Measurements from ENCODE around the gene EFNA3.
A peak's percentile ranks its signal among the peaks of the same experiment; 100 is the strongest.

The EFNA3 gene

GRCh38 chr1:155049651-155050559 is 28.7 kb upstream of the EFNA3 start (continued):
- TF ChIP-seq ZNF585B (tag by site-specific recombination; IDR thresholded peaks at IDR 0.05) (no peak), PRDM10 (tag by site-specific recombination; IDR thresholded peaks at IDR 0.05) (peak; percentile 56; the same call in 1 of the 2 replicates), AEBP2 (tag by site-specific recombination; IDR thresholded peaks at IDR 0.05; ENCODE audit: borderline replicate concordance) (no peak), ZNF530 (tag by site-specific recombination; IDR thresholded peaks at IDR 0.05; ENCODE audit: low read depth) (no peak), ZNF335 (tag by site-specific recombination; conservative IDR thresholded peaks at IDR 0.05) (peak; percentile 20), ZNF366 (tag by site-specific recombination; conservative IDR thresholded peaks at IDR 0.05) (peak; percentile 86), KLF8 (tag by site-specific recombination; IDR thresholded peaks at IDR 0.05) (no peak), ZNF785 (tag by site-specific recombination; IDR thresholded peaks at IDR 0.05) (no peak)

GRCh38 chr1:155050560-155051341 is 27.9 kb upstream of the EFNA3 start, which contains the start of gene ADAM15:
TSS of gene ADAM15 (plus strand) at chr1:155051316. CDS start at chr1:155051387, 71 bp downstream.
- ChIA-PET CTCF (interaction anchor here (0.6 to 3.6 kb wide), 26 partner anchors 9 to 822 kb away, joined by 3 to 32 read pairs (median 4); partner anchors contain the start of genes PBXIP1 and ZBTB7B), POLR2A (interaction anchor here (0.6 to 1.6 kb wide), 19 partner anchors 9 to 390 kb away, joined by 3 to 10 read pairs (median 4); partner anchors contain the start of genes EFNA3, FLAD1, KRTCAP2 and PBXIP1)
- peak within 1 kb of the TSS; percentile 78; the same call in 1 of the 2 replicates for H3K27ac ChIP-seq (ENCODE audit: extremely low read depth, low read depth, low read length)
- TF ChIP-seq ZSCAN23 (tag by site-specific recombination; IDR thresholded peaks at IDR 0.05) (peak; percentile 88; the same call in 1 of the 2 replicates), GLIS2 (tag by site-specific recombination; IDR thresholded peaks at IDR 0.05) (peak; percentile 64; the same call in 1 of the 2 replicates), ZNF335 (tag by site-specific recombination; conservative IDR thresholded peaks at IDR 0.05) (peak; percentile 73), ZNF398 (tag by site-specific recombination; IDR thresholded peaks at IDR 0.05) (peak; percentile 61; the same call in 1 of the 2 replicates), ZNF157 (tag by site-specific recombination; IDR thresholded peaks at IDR 0.05) (no peak), ZNF48 (tag by site-specific recombination; IDR thresholded peaks at IDR 0.05) (no peak), ZIC2 (tag by site-specific recombination; IDR thresholded peaks at IDR 0.05) (peak; percentile 72), ZNF600 (tag by site-specific recombination; IDR thresholded peaks at IDR 0.05) (peak; percentile 100), ZNF623 (tag by site-specific recombination; IDR thresholded peaks at IDR 0.05) (no peak), INSM2 (tag by site-specific recombination; IDR thresholded peaks at IDR 0.05) (peak; percentile 72; the same call in 1 of the 2 replicates), ZFHX2 (tag by site-specific recombination; conservative IDR thresholded peaks at IDR 0.05) (peak; percentile 97), ZNF692 (tag by site-specific recombination; IDR thresholded peaks at IDR 0.05) (peak; percentile 77; the same call in 1 of the 2 replicates), KLF8 (tag by site-specific recombination; IDR thresholded peaks at IDR 0.05) (peak; percentile 96), ZBTB17 (tag by site-specific recombination; IDR thresholded peaks at IDR 0.05) (peak; percentile 94), KLF9 (tag by site-specific recombination; IDR thresholded peaks at IDR 0.05; ENCODE audit: low read depth) (peak; percentile 94), KLF16 (tag by site-specific recombination; IDR thresholded peaks at IDR 0.05) (peak; percentile 98)

More at GRCh38 chr1:155050560-155051341, 27.9 kb upstream of the EFNA3 start, which contains the start of gene ADAM15:
- H3K36me3 ChIP-seq (ENCODE audit: control insufficient read depth in 2 of 2, insufficient read depth in 1 of 2, low read length in 2 of 2): peaks cover 0 to 20% of the 10 kb centered on the region in 2 experiments; a peak in 1 of 3 replicates
- peaks cover 9% of the 10 kb centered on the region for H3K4me1 ChIP-seq (ENCODE audit: control insufficient read depth, insufficient read depth, low read length)
- peak within 1 kb of the TSS; percentile 66 for H3K4me3 ChIP-seq (ENCODE audit: low read depth, low read length)
- H3K9me3 ChIP-seq (ENCODE audit: control insufficient read depth, insufficient read depth, low read depth, low read length): no peaks in the 10 kb centered on the region

Measured in HEK293 (cell line).